HUES48 (cell line): ENCODE measurements around the gene DHRSX.
"Not testable (repeated sequence)": the region's sequence is repeated elsewhere in the genome, so short reads cannot be mapped to it uniquely, and the experiment has no call there.

Source experiments
- H3K27ac ChIP-seq: one replicate; pipeline ENCODE4 v1.7.0; 2013; ENCODE audit warnings: low read depth, low read length, inconsistent platforms
- H3K27me3 ChIP-seq: 2 replicates; pipeline ENCODE4 v1.6.1; 2013; ENCODE audit warnings: mild to moderate bottlenecking, low read length; ENCODE audit not compliant: control insufficient read depth, insufficient read depth
- H3K36me3 ChIP-seq: 2 replicates; pipeline ENCODE4 v1.6.1; 2013; ENCODE audit warnings: low read length; ENCODE audit not compliant: control insufficient read depth, insufficient read depth
- H3K4me1 ChIP-seq: 2 replicates; pipeline ENCODE4 v1.6.1; 2013; ENCODE audit warnings: mild to moderate bottlenecking, low read length; ENCODE audit not compliant: control insufficient read depth, insufficient read depth
- H3K4me3 ChIP-seq: 2 replicates; pipeline ENCODE4 v1.5.1; 2013; ENCODE audit warnings: mild to moderate bottlenecking, low read depth, low read length
- H3K9ac ChIP-seq: 2 replicates; pipeline ENCODE4 v1.6.1; 2013; ENCODE audit warnings: mild to moderate bottlenecking, low read depth, low read length, moderate library complexity
- H3K9me3 ChIP-seq: 2 replicates; pipeline ENCODE4 v1.6.1; 2013; ENCODE audit warnings: low read length; ENCODE audit not compliant: control insufficient read depth, insufficient read depth

Gene DHRSX

DNA sequence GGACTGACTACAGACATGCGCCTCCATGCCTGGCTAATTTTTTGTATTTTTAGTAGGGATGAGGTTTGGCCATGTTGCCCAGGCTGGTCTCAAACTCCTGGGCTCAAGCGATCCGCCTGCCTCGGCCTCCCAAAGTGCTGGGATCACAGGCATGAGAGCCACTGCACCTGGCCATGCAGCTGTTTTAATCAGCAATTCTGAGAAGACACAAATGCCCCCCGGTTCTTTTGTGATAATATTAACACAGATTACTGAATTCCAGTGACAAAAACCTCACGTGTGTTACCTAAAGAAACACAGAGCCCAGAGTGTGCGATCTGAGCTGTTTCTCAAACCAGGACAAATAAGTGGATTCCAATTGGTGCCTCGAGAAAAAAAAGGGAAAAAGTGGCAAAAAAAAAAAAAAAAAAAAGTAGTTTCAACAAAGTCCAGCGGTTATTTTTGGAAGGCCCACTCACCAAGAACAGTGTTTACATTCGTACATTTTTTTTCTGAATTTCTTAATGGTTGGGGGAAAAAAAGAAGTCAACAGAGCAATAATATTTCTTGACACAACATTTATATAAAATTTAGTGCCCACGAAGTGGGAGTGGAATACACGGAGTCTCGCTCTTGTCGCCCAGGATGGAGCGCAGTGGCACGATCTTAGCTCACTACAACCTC lies 17.2 kb downstream of the DHRSX start:
- H3K9ac ChIP-seq, result no peak overlapping the region
- no peaks in the 10 kb centered on the region for H3K27me3 ChIP-seq
- no peaks in the 10 kb centered on the region for H3K9me3 ChIP-seq
- H3K4me1 ChIP-seq, result peaks cover 10% of the 10 kb centered on the region
- H3K27ac ChIP-seq, result no peak overlapping the region
- H3K36me3 ChIP-seq, result peaks cover 27% of the 10 kb centered on the region
- no peak overlapping the region for H3K4me3 ChIP-seq

GRCh38 chrX:2481597-2481996 lies 19.2 kb downstream of the DHRSX start:
- not testable (repeated sequence) for H3K9ac ChIP-seq, H3K27me3 ChIP-seq, H3K27ac ChIP-seq, H3K36me3 ChIP-seq, H3K4me3 ChIP-seq, H3K9me3 ChIP-seq
- H3K4me1 ChIP-seq, result peaks cover 10% of the 10 kb centered on the region

DNA sequence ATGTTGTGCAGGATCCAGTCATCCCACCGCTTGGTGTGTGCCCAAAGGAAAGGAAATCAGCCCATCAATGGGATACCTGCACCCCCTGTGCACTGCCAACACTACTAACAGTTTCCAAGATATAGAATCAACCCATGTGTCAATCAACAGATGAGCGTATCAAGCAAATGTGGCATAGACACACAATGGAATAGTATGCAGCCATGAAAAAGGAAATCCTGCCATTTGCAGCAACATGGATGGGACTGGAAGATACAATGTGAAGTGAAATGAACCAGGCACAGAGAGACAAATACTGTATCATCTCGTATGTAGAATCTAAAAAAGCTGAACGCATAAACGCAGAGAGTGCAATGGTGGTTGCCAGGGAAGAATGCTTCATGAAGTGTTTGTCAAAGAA lies 20.8 kb downstream of the DHRSX start:
- not testable (repeated sequence) for H3K27ac ChIP-seq, H3K27me3 ChIP-seq, H3K4me3 ChIP-seq, H3K4me1 ChIP-seq, H3K9me3 ChIP-seq, H3K36me3 ChIP-seq, H3K9ac ChIP-seq

DNA sequence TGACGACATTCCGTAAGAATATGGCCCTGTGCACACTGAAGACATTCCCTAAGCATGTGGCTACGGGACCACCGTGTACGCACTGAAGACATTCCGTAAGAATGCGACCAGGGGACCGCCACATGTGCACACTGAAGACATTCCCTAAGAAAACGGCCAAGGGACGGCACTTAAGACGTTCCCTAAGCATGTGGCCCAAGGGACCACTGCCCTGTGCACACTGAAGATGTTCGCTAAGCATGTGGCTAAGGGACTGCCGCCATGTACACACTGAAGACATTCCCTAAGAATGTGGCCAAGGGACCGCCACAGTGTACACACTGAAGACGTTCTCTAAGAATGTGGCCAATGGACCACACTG lies 21.4 kb downstream of the DHRSX start:
- Histone ChIP-seq H3K36me3 (0 out of 2 replicates have a peak, but pooled peaks cover 1% of the 10 kb centered on the region), H3K27ac (no peak overlapping the region), H3K4me1 (peaks cover 2% of the 10 kb centered on the region), H3K9me3 (no peaks in the 10 kb centered on the region), H3K4me3 (no peak overlapping the region), H3K27me3 (no peaks in the 10 kb centered on the region), H3K9ac (no peak overlapping the region)

- H3K27me3 ChIP-seq, result no peaks in the 10 kb centered on the region
- H3K4me3 ChIP-seq, result no peak overlapping the region
- no peak overlapping the region for H3K9ac ChIP-seq
- no peaks in the 10 kb centered on the region for H3K36me3 ChIP-seq
- H3K27ac ChIP-seq, result no peak overlapping the region
- H3K9me3 ChIP-seq, result no peaks in the 10 kb centered on the region
- H3K4me1 ChIP-seq, result no peaks in the 10 kb centered on the region
Measured at GRCh38 chrX:2478546-2479419, 22.0 kb downstream of the DHRSX start.

GRCh38 chrX:2477313-2477712 lies 23.5 kb downstream of the DHRSX start:
- not testable (repeated sequence) for H3K36me3 ChIP-seq, H3K9ac ChIP-seq, H3K4me1 ChIP-seq, H3K27me3 ChIP-seq, H3K27ac ChIP-seq, H3K9me3 ChIP-seq, H3K4me3 ChIP-seq

DNA sequence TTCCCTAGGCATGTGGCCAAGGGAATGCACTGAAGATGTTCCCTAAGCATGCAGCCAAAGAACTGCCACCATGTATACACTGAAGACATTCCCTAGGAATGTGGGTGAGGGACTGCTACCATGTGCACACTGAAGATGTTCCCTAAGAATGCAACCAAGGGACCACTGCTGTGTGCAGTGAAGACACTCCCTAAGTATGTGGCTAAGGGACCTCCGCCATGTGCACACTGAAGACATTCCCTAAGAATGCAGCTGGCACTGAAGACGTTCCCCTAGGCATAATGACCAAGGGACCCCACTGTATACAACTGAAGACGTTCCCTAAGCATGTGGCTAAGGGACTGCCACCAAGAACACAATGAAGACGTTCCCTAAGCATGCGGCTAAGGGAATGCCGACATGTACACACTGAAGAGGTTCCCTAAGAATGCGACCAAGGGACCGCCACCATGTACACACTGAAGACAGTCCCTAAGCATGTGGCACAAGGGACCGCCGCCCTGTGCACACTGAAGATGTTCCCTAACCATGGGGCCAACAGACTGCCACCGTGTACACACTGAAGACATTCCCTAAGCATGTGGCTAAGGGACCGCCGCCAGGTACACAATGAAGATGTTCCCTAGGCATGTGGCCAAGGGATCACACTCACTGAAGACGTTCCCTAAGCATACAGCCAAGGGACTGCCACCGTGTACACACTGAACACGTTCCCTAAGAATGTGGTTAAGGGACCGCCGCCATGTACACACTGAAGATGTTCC lies 25.6 kb downstream of the DHRSX start:
- Histone ChIP-seq H3K9ac (no peak overlapping the region), H3K4me1 (no peaks in the 10 kb centered on the region), H3K4me3 (no peak overlapping the region), H3K9me3 (no peaks in the 10 kb centered on the region), H3K36me3 (no peaks in the 10 kb centered on the region), H3K27ac (no peak overlapping the region), H3K27me3 (no peaks in the 10 kb centered on the region)

DNA sequence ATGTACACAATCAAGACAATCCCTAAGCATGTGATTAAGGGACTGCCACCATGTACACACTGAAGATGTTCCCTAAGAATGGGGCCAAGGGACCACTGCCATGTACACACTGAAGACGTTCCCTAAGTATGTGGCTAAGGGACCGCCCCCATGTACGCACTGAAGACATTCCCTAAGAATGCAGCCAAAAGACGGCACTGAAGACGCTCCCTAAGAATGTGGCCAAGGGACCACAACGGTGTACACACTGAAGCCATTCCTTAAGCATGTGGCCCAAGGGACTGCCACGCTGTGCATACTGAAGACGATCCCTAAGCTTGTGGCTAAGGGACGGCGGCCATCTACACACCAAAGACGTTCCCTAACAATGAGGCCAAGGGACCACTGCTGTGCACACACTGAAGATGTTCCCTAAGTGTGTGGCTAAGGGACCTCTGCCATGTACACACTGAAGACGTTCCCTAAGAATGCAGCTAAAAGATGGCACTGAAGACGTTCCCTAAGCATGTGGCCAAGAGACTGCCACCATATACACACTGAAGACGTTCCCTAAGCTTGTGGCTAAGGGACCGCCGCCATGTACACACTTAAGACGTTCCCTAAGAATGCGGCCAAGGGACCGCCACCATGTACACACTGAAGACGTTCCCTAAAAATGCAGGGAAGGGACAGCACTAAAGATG lies 26.4 kb downstream of the DHRSX start:
- Histone ChIP-seq H3K27ac (no peak overlapping the region), H3K36me3 (peaks cover 5% of the 10 kb centered on the region; the same call in 1 of the 2 replicates), H3K4me1 (no peaks in the 10 kb centered on the region), H3K9me3 (peaks cover 4% of the 10 kb centered on the region; the same call in 1 of the 2 replicates), H3K9ac (no peak overlapping the region), H3K4me3 (no peak overlapping the region), H3K27me3 (no peaks in the 10 kb centered on the region)

- H3K4me3 ChIP-seq, H3K4me1 ChIP-seq, H3K27me3 ChIP-seq, H3K36me3 ChIP-seq, H3K27ac ChIP-seq, H3K9ac ChIP-seq: not testable (repeated sequence)
- peaks cover 11% of the 10 kb centered on the region; the same call in 1 of the 2 replicates for H3K9me3 ChIP-seq
Measured at GRCh38 chrX:2473064-2473463, 27.7 kb downstream of the DHRSX start.

DNA sequence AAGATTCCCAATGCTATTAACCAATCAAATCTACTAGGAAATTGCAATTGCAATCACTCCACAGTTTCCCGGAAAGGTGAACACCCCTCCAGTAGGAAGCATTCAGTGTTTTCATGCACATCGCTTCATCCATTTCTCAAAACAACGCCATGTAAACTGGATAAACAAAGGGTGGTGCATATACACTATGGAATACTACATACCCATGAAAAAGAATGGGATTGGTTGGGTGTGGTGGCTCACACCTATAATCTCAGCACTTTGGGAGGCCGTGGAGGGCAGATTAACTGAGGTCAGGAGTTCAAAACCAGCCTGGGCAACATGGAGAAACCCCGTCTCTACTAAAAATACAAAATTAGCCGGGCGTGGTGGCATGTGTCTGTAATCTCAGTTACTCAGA lies 29.1 kb downstream of the DHRSX start:
- H3K9me3 ChIP-seq, result peaks cover 13% of the 10 kb centered on the region; the same call in 1 of the 2 replicates

More for the DNA sequence above, 29.1 kb downstream of the DHRSX start:
- Histone ChIP-seq H3K9ac (no peak overlapping the region), H3K4me3 (no peak overlapping the region), H3K36me3 (peaks cover 5% of the 10 kb centered on the region; the same call in 1 of the 2 replicates), H3K27me3 (no peaks in the 10 kb centered on the region), H3K4me1 (no peaks in the 10 kb centered on the region), H3K27ac (no peak overlapping the region)
